ENCODE results near the gene PCDHB6.
"Not testable (repeated sequence)": the region's sequence is repeated elsewhere in the genome, so short reads cannot be mapped to it uniquely, and the experiment has no call there.

DNA sequence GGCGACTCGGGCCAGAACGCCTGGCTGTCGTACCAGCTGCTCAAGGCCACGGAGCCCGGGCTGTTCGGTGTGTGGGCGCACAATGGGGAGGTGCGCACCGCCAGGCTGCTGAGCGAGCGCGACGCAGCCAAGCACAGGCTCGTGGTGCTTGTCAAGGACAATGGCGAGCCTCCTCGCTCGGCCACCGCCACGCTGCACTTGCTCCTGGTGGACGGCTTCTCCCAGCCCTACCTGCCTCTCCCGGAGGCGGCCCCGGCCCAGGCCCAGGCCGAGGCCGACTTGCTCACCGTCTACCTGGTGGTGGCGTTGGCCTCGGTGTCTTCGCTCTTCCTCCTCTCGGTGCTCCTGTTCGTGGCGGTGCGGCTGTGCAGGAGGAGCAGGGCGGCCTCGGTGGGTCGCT, 44.5 kb downstream of the PCDHB6 start:
- TF ChIP-seq, protein P1, sequence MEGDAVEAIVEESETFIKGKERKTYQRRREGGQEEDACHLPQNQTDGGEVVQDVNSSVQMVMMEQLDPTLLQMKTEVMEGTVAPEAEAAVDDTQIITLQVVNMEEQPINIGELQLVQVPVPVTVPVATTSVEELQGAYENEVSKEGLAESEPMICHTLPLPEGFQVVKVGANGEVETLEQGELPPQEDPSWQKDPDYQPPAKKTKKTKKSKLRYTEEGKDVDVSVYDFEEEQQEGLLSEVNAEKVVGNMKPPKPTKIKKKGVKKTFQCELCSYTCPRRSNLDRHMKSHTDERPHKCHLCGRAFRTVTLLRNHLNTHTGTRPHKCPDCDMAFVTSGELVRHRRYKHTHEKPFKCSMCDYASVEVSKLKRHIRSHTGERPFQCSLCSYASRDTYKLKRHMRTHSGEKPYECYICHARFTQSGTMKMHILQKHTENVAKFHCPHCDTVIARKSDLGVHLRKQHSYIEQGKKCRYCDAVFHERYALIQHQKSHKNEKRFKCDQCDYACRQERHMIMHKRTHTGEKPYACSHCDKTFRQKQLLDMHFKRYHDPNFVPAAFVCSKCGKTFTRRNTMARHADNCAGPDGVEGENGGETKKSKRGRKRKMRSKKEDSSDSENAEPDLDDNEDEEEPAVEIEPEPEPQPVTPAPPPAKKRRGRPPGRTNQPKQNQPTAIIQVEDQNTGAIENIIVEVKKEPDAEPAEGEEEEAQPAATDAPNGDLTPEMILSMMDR (IDR thresholded peaks at IDR 0.05; ENCODE audit: insufficient read depth, low read length): not testable (repeated sequence)
- TF ChIP-seq, protein P2, sequence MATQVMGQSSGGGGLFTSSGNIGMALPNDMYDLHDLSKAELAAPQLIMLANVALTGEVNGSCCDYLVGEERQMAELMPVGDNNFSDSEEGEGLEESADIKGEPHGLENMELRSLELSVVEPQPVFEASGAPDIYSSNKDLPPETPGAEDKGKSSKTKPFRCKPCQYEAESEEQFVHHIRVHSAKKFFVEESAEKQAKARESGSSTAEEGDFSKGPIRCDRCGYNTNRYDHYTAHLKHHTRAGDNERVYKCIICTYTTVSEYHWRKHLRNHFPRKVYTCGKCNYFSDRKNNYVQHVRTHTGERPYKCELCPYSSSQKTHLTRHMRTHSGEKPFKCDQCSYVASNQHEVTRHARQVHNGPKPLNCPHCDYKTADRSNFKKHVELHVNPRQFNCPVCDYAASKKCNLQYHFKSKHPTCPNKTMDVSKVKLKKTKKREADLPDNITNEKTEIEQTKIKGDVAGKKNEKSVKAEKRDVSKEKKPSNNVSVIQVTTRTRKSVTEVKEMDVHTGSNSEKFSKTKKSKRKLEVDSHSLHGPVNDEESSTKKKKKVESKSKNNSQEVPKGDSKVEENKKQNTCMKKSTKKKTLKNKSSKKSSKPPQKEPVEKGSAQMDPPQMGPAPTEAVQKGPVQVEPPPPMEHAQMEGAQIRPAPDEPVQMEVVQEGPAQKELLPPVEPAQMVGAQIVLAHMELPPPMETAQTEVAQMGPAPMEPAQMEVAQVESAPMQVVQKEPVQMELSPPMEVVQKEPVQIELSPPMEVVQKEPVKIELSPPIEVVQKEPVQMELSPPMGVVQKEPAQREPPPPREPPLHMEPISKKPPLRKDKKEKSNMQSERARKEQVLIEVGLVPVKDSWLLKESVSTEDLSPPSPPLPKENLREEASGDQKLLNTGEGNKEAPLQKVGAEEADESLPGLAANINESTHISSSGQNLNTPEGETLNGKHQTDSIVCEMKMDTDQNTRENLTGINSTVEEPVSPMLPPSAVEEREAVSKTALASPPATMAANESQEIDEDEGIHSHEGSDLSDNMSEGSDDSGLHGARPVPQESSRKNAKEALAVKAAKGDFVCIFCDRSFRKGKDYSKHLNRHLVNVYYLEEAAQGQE (IDR thresholded peaks at IDR 0.05; ENCODE audit: insufficient replicate concordance, low read depth): not testable (repeated sequence)
- TF ChIP-seq POLR2AphosphoS5 (IDR thresholded peaks at IDR 0.05; ENCODE audit: low read depth); SPI1 (IDR thresholded peaks at IDR 0.05; ENCODE audit: borderline replicate concordance, low read depth); GABPA (IDR thresholded peaks at IDR 0.05; ENCODE audit: low read depth): not testable (repeated sequence)
